SH-SY5Y (cell line): ENCODE results near the gene NEUROD2.

Experiments
- GATA2 ChIP-seq: IDR thresholded peaks from 2 replicates; pipeline ENCODE4 v1.6.1; 2011; ENCODE audit warnings: mild to moderate bottlenecking, low read depth, low read length
- GATA3 ChIP-seq: IDR thresholded peaks from 2 replicates; pipeline ENCODE4 v1.6.1; 2011; ENCODE audit warnings: low read depth, mild to moderate bottlenecking, low read length, moderate library complexity

DNA sequence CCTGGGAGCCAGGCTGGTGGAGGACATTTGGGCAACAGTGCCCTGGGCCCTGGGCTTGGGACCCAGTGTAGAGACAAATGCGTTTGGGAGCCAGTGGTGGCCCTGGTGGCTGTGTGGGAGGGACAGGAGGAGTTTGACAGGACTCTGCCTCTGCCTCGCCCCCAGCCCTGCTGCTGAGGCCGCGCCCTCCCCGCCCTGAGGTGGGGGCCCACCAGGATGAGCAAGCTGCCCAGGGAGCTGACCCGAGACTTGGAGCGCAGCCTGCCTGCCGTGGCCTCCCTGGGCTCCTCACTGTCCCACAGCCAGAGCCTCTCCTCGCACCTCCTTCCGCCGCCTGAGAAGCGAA lies 45.6 kb upstream of the NEUROD2 start:
- TF ChIP-seq GATA2 (no peak), GATA3 (no peak)
